Neural progenitor cell (in vitro differentiated cells): ENCODE measurements around the gene INSR. TPM values are rescaled to one million over a fixed set of nuclear protein-coding genes. Genes with fewer than 3 reads are reported as not detected.

Source experiments
- DNase-seq: peaks from one replicate; pipeline ENCODE4 v3.0.0-alpha.2; 2016; ENCODE audit warnings: low spot score
- H2AFZ ChIP-seq: fragments of 200-600 bp; sonication (generic); replicated peaks from 2 replicates; pipeline ENCODE4 v1.6.1; 2016; ENCODE audit warnings: antibody characterized with exemption
- H3F3A ChIP-seq: fragments of 200-600 bp; sonication (generic); 2 replicates; pipeline ENCODE4 v1.6.1; 2016; ENCODE audit warnings: antibody characterized with exemption, low read depth
- H3K27ac ChIP-seq: fragments of 200-600 bp; sonication (generic); 2 replicates; pipeline ENCODE4 v1.5.1; 2016; ENCODE audit warnings: mild to moderate bottlenecking
- H3K27me3 ChIP-seq: fragments of 200-600 bp; sonication (generic); 2 replicates; pipeline ENCODE4 v1.6.1; 2016; ENCODE audit warnings: mild to moderate bottlenecking, moderate library complexity
- H3K36me3 ChIP-seq: fragments of 200-600 bp; sonication (generic); 2 replicates; pipeline ENCODE4 v1.5.1; 2016
- H3K4me1 ChIP-seq: fragments of 200-600 bp; sonication (generic); 2 replicates; pipeline ENCODE4 v1.6.1; 2016; ENCODE audit warnings: mixed run types
- H3K4me2 ChIP-seq: fragments of 200-600 bp; sonication (generic); 2 replicates; pipeline ENCODE4 v1.6.1; 2016
- H3K4me3 ChIP-seq: fragments of 200-600 bp; sonication (generic); 2 replicates; pipeline ENCODE4 v1.5.1; 2016
- H3K79me2 ChIP-seq: fragments of 200-600 bp; sonication (generic); 2 replicates; pipeline ENCODE4 v1.6.1; 2016; ENCODE audit warnings: low read depth
- H3K9ac ChIP-seq: fragments of 200-600 bp; sonication (generic); 2 replicates; pipeline ENCODE4 v1.6.1; 2016
- H3K9me3 ChIP-seq: fragments of 200-600 bp; sonication (generic); 2 replicates; pipeline ENCODE4 v1.5.1; 2016; ENCODE audit warnings: low read depth
- H4K20me1 ChIP-seq: fragments of 200-600 bp; sonication (generic); 2 replicates; pipeline ENCODE4 v1.6.1; 2016; ENCODE audit warnings: low read depth
- H3K27ac Mint-ChIP-seq: 3 replicates; pipeline ENCODE4 v1.8.0; 2021; ENCODE audit warnings: mixed read lengths
- H3K27me3 Mint-ChIP-seq: 2 replicates; pipeline ENCODE4 v1.8.0; 2022; ENCODE audit warnings: low read depth, mild to moderate bottlenecking, inconsistent platforms, moderate library complexity, mixed read lengths; ENCODE audit not compliant: insufficient read depth
- H3K36me3 Mint-ChIP-seq: 3 replicates; pipeline ENCODE4 v1.8.0; 2021; ENCODE audit warnings: mixed read lengths
- H3K4me1 Mint-ChIP-seq: 3 replicates; pipeline ENCODE4 v1.8.0; 2021; ENCODE audit warnings: mixed read lengths
- H3K4me3 Mint-ChIP-seq: 3 replicates; pipeline ENCODE4 v1.8.0; 2021; ENCODE audit warnings: mild to moderate bottlenecking, moderate library complexity, mixed read lengths
- H3K9me3 Mint-ChIP-seq: 3 replicates; pipeline ENCODE4 v1.8.0; 2020; ENCODE audit warnings: mixed read lengths
- EZH2 ChIP-seq: fragments of 200-600 bp; sonication (generic); IDR thresholded peaks from 2 replicates; pipeline ENCODE4 v1.6.1; 2017; ENCODE audit warnings: antibody characterized with exemption, mild to moderate bottlenecking, moderate library complexity
- EZH2phosphoT487 ChIP-seq: fragments of 200-600 bp; sonication (generic); IDR thresholded peaks from 2 replicates; pipeline ENCODE4 v1.6.1; 2017; ENCODE audit warnings: antibody characterized with exemption
- total RNA-seq: library from RNA; depleted of rRNA; stranded (reverse); fragments of >200 nt; gene quantifications from 2 replicates; pipeline ENCODE4 v1.2.3, GENCODE V29; 2015; ENCODE audit warnings: low replicate concordance
- TF ChIP-seq, protein P1 (sequence below): fragments of 200-600 bp; sonication (generic); IDR thresholded peaks from 2 replicates; pipeline ENCODE4 v1.5.1; 2017; ENCODE audit warnings: antibody characterized with exemption, mild to moderate bottlenecking

Gene INSR
- total RNA-seq, 1 donor from 2014 or later, result 20.8 TPM

- Histone ChIP-seq H3K4me2 (no peak overlapping the region), H4K20me1 (no peaks in the 10 kb centered on the region), H3K9ac (no peak overlapping the region), H3K4me1 (no peaks in the 10 kb centered on the region), H3K79me2 (no peaks in the 10 kb centered on the region), H2AFZ (no peak overlapping the region), H3K36me3 (no peaks in the 10 kb centered on the region), H3K4me3 (no peak overlapping the region), H3K9me3 (no peaks in the 10 kb centered on the region), H3K27me3 (no peaks in the 10 kb centered on the region), H3F3A (peaks cover 24% of the 10 kb centered on the region), H3K27ac (no peak overlapping the region)
- H3K4me3 Mint-ChIP-seq, result peak overlapping the region; percentile 86
- H3K36me3 Mint-ChIP-seq, result no peaks in the 10 kb centered on the region
- no peak for DNase-seq
- TF ChIP-seq, protein P1, sequence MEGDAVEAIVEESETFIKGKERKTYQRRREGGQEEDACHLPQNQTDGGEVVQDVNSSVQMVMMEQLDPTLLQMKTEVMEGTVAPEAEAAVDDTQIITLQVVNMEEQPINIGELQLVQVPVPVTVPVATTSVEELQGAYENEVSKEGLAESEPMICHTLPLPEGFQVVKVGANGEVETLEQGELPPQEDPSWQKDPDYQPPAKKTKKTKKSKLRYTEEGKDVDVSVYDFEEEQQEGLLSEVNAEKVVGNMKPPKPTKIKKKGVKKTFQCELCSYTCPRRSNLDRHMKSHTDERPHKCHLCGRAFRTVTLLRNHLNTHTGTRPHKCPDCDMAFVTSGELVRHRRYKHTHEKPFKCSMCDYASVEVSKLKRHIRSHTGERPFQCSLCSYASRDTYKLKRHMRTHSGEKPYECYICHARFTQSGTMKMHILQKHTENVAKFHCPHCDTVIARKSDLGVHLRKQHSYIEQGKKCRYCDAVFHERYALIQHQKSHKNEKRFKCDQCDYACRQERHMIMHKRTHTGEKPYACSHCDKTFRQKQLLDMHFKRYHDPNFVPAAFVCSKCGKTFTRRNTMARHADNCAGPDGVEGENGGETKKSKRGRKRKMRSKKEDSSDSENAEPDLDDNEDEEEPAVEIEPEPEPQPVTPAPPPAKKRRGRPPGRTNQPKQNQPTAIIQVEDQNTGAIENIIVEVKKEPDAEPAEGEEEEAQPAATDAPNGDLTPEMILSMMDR, result no peak
- TF ChIP-seq EZH2 (no peak), EZH2phosphoT487 (no peak)
- H3K9me3 Mint-ChIP-seq, result no peaks in the 10 kb centered on the region
- peaks cover 11% of the 10 kb centered on the region for H3K27me3 Mint-ChIP-seq
- peaks cover 11% of the 10 kb centered on the region for H3K4me1 Mint-ChIP-seq
- H3K27ac Mint-ChIP-seq, result no peak overlapping the region
Measured at GRCh38 chr19:7199613-7200533, 94.3 kb downstream of the INSR start.

DNA sequence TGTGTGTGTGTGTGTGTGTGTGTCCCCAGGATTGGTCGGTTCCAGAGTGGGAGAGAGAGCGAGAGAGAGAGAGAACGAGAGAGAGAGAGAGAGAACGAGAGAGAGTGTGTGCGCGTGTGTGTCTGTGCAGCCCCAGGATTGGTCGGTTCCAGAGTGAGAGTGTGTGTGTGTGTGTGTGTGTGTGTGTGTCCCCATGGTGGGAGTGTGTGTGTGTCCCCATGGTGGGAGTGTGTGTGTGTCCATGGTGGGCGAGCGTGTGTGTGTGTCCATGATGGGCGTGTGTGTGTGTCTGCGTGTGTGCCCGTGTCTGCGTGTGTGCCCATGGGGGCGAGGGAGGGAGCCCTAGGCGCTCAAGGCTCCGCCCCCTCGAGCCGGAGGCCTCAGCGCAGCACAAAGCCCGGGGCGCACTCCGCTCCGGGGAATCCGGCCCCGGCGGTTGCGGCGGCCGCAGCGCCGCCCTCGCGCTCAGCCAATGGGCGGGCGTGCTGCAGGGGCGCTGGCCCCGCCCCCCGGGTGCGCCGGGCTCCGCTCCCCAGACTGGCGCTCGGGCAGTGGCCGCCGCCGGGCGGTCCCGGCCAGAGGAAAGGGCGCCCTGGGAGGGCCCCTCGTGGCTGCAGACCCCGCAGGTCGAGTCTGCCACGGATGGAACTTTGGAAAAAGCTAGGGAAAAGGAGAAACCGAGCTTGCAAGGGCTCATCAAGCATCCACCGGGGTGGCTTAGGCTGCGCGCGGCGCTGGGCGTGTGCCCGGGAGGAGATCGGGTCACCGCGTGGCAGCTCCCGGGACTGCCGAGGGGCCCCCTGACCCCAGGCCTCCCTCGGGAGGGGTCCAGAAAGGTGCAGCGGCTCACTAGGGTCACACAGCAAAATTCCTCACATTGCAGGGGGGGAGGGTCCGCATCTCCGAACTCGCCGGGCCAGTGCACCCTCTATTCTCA, 96.2 kb downstream of the INSR start:
- Mint-ChIP-seq H3K4me3 (peak overlapping the region; percentile 90), H3K9me3 (no peaks in the 10 kb centered on the region), H3K4me1 (peaks cover 11% of the 10 kb centered on the region), H3K36me3 (no peaks in the 10 kb centered on the region), H3K27ac (peak overlapping the region; percentile 95), H3K27me3 (peaks cover 11% of the 10 kb centered on the region)
- Histone ChIP-seq H3K27me3 (no peaks in the 10 kb centered on the region), H3K27ac (no peak overlapping the region), H3K4me2 (peak overlapping the region; percentile 75), H3K9me3 (no peaks in the 10 kb centered on the region), H2AFZ (peak overlapping the region; percentile 88), H3K36me3 (no peaks in the 10 kb centered on the region), H4K20me1 (no peaks in the 10 kb centered on the region), H3K4me3 (peak overlapping the region; percentile 86), H3K79me2 (no peaks in the 10 kb centered on the region), H3F3A (peaks cover 24% of the 10 kb centered on the region), H3K4me1 (no peaks in the 10 kb centered on the region), H3K9ac (peak overlapping the region; percentile 47)
- no peak for TF ChIP-seq EZH2
- TF ChIP-seq, protein P1, result peak; percentile 32
- DNase-seq, result peak; percentile 98

DNA sequence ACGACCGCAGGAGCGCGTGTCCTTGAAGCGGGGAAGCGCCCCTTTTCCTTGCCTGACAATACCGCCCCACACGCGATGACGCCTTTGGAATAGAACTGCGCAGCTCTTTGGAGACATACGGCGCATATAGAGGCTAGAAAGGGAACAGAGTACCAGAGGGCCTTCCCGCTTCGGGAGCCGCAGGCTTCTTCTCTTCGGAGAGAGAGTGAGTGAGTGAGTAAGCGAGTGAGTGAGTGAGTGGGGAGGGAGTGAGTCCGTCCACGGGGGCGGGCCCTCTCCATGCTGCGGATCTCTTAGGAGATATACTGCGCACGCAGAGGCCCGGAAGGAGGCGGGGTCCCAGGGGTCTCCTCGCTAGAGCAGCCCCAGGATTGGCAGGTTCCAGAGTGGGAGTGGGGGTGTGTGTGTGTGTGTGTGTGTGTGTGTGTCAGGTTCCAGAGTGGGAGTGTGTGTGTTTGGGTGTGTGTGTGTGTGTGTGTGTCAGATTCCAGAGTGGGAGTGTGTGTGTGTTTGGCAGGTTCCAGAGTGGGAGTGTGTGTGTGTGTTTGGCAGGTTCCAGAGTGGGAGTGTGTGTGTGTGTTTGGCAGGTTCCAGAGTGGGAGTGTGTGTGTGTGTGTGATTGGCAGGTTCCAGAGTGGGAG, 97.0 kb downstream of the INSR start:
- Histone ChIP-seq H3K9ac (no peak overlapping the region), H4K20me1 (no peaks in the 10 kb centered on the region), H3K79me2 (no peaks in the 10 kb centered on the region), H3K9me3 (no peaks in the 10 kb centered on the region), H3K27me3 (no peaks in the 10 kb centered on the region), H3K4me1 (no peaks in the 10 kb centered on the region), H3K4me3 (peak overlapping the region; percentile 51), H3K36me3 (no peaks in the 10 kb centered on the region), H3K4me2 (peak overlapping the region; percentile 67), H3F3A (peaks cover 24% of the 10 kb centered on the region), H3K27ac (no peak overlapping the region), H2AFZ (peak overlapping the region; percentile 78)
- H3K27me3 Mint-ChIP-seq, result peaks cover 8% of the 10 kb centered on the region
- H3K36me3 Mint-ChIP-seq, result no peaks in the 10 kb centered on the region
- DNase-seq, result peak; percentile 92
- TF ChIP-seq, protein P1, result no peak
- TF ChIP-seq EZH2 (no peak), EZH2phosphoT487 (no peak)
- H3K27ac Mint-ChIP-seq, result peak overlapping the region; percentile 95
- peaks cover 11% of the 10 kb centered on the region for H3K4me1 Mint-ChIP-seq
- H3K4me3 Mint-ChIP-seq, result peak overlapping the region; percentile 90
- no peaks in the 10 kb centered on the region for H3K9me3 Mint-ChIP-seq
